ENCODE measurements around the gene OR7C1.
A peak's percentile ranks its signal among the peaks of the same experiment; 100 is the strongest.
"Not testable (repeated sequence)": the region's sequence is repeated elsewhere in the genome, so short reads cannot be mapped to it uniquely, and the experiment has no call there.

OR7C1 gene

GRCh38 chr19:14809272-14810057 is 25.5 kb downstream of the OR7C1 start:
- no peak for ATAC-seq (ENCODE audit: low read depth)
- no peaks in the 10 kb centered on the region for H3K36me3 Mint-ChIP-seq
- peaks cover 2% of the 10 kb centered on the region for H3K9me3 Mint-ChIP-seq
- H3K4me3 Mint-ChIP-seq: no peak overlapping the region
- no peak for DNase-seq (ENCODE audit: low spot score in 2 of 2)
- H3K27me3 Mint-ChIP-seq: peaks cover 7% of the 10 kb centered on the region
- no peak overlapping the region for H3K27ac Mint-ChIP-seq
- H3K4me1 Mint-ChIP-seq: peaks cover 3% of the 10 kb centered on the region

GRCh38 chr19:14804765-14805164 is 30.2 kb downstream of the OR7C1 start:
- H3K4me3 Mint-ChIP-seq: no peak overlapping the region
- ATAC-seq (ENCODE audit: low read depth) (no peak), DNase-seq (ENCODE audit: low spot score in 2 of 2) (no peak)
- H3K9me3 Mint-ChIP-seq: peaks cover 3% of the 10 kb centered on the region
- H3K27me3 Mint-ChIP-seq: peaks cover 13% of the 10 kb centered on the region
- H3K36me3 Mint-ChIP-seq: no peaks in the 10 kb centered on the region
- H3K27ac Mint-ChIP-seq: no peak overlapping the region
- H3K4me1 Mint-ChIP-seq: peaks cover 3% of the 10 kb centered on the region

- no peaks in the 10 kb centered on the region for H3K4me1 Mint-ChIP-seq
- H3K27ac Mint-ChIP-seq: no peak overlapping the region
- DNase-seq (ENCODE audit: low spot score in 2 of 2) (no peak), ATAC-seq (ENCODE audit: low read depth) (no peak)
- no peak overlapping the region for H3K4me3 Mint-ChIP-seq
- H3K36me3 Mint-ChIP-seq: no peaks in the 10 kb centered on the region
- peaks cover 19% of the 10 kb centered on the region for H3K27me3 Mint-ChIP-seq
- peaks cover 1% of the 10 kb centered on the region for H3K9me3 Mint-ChIP-seq
Observed at GRCh38 chr19:14798760-14799159, 36.2 kb downstream of the OR7C1 start.

GRCh38 chr19:14796021-14796420 is 39.0 kb downstream of the OR7C1 start:
- H3K4me1 Mint-ChIP-seq: no peaks in the 10 kb centered on the region
- no peak overlapping the region for H3K27ac Mint-ChIP-seq
- peaks cover 1% of the 10 kb centered on the region for H3K9me3 Mint-ChIP-seq

GRCh38 chr19:14795078-14795721 is 39.8 kb downstream of the OR7C1 start:
- ATAC-seq (ENCODE audit: low read depth) (no peak), DNase-seq (ENCODE audit: low spot score in 2 of 2) (no peak)
- no peak overlapping the region for H3K27ac Mint-ChIP-seq
- peaks cover 1% of the 10 kb centered on the region for H3K9me3 Mint-ChIP-seq
- H3K27me3 Mint-ChIP-seq: peaks cover 9% of the 10 kb centered on the region
- no peaks in the 10 kb centered on the region for H3K4me1 Mint-ChIP-seq
- no peak overlapping the region for H3K4me3 Mint-ChIP-seq
- H3K36me3 Mint-ChIP-seq: no peaks in the 10 kb centered on the region

More at GRCh38 chr19:14796021-14796420, 39.0 kb downstream of the OR7C1 start:
- no peak for ATAC-seq (ENCODE audit: low read depth)
- no peak overlapping the region for H3K4me3 Mint-ChIP-seq
- peaks cover 11% of the 10 kb centered on the region for H3K27me3 Mint-ChIP-seq
- DNase-seq (ENCODE audit: low spot score in 2 of 2): no peak
- H3K36me3 Mint-ChIP-seq: no peaks in the 10 kb centered on the region

GRCh38 chr19:14792250-14792649 is 42.7 kb downstream of the OR7C1 start:
- not testable (repeated sequence) for DNase-seq (ENCODE audit: low spot score in 2 of 2); H3K9me3 Mint-ChIP-seq; H3K4me1 Mint-ChIP-seq; H3K36me3 Mint-ChIP-seq; H3K27ac Mint-ChIP-seq; H3K4me3 Mint-ChIP-seq; ATAC-seq (ENCODE audit: low read depth); H3K27me3 Mint-ChIP-seq

GRCh38 chr19:14786421-14786851 is 48.5 kb downstream of the OR7C1 start:
- H3K4me3 Mint-ChIP-seq: no peak overlapping the region
- peaks cover 9% of the 10 kb centered on the region for H3K27me3 Mint-ChIP-seq
- H3K4me1 Mint-ChIP-seq: peaks cover 21% of the 10 kb centered on the region
- ATAC-seq (ENCODE audit: low read depth): no peak
- no peaks in the 10 kb centered on the region for H3K36me3 Mint-ChIP-seq
- peak; percentile 11 to 43 for DNase-seq (ENCODE audit: low spot score in 2 of 2)
- H3K27ac Mint-ChIP-seq: no peak overlapping the region
- no peaks in the 10 kb centered on the region for H3K9me3 Mint-ChIP-seq

- Mint-ChIP-seq H3K4me1 (peaks cover 25% of the 10 kb centered on the region), H3K27me3 (peaks cover 11% of the 10 kb centered on the region), H3K27ac (peak overlapping the region; percentile 51), H3K4me3 (peak overlapping the region; percentile 49)
- DNase-seq (ENCODE audit: low spot score in 2 of 2); H3K9me3 Mint-ChIP-seq; H3K36me3 Mint-ChIP-seq: not testable (repeated sequence)
- peak; percentile 28 for ATAC-seq (ENCODE audit: low read depth)
Observed at GRCh38 chr19:14785102-14785793, 49.7 kb downstream of the OR7C1 start.

GRCh38 chr19:14784730-14785101 is 50.3 kb downstream of the OR7C1 start:
- not testable (repeated sequence) for H3K36me3 Mint-ChIP-seq; H3K9me3 Mint-ChIP-seq; DNase-seq (ENCODE audit: low spot score in 2 of 2)
- Mint-ChIP-seq H3K27me3 (peaks cover 11% of the 10 kb centered on the region), H3K4me3 (peak overlapping the region; percentile 24), H3K27ac (peak overlapping the region; percentile 51), H3K4me1 (peaks cover 25% of the 10 kb centered on the region)
- peak; percentile 28 for ATAC-seq (ENCODE audit: low read depth)

GRCh38 chr19:14783410-14783998 is 51.5 kb downstream of the OR7C1 start:
- Mint-ChIP-seq H3K27me3 (peaks cover 13% of the 10 kb centered on the region), H3K4me1 (peaks cover 25% of the 10 kb centered on the region)
- DNase-seq (ENCODE audit: low spot score in 2 of 2); H3K36me3 Mint-ChIP-seq; H3K9me3 Mint-ChIP-seq; H3K27ac Mint-ChIP-seq; H3K4me3 Mint-ChIP-seq; ATAC-seq (ENCODE audit: low read depth): not testable (repeated sequence)

- H3K9me3 Mint-ChIP-seq: no peaks in the 10 kb centered on the region
- DNase-seq (ENCODE audit: low spot score in 2 of 2) (no peak), ATAC-seq (ENCODE audit: low read depth) (no peak)
- no peak overlapping the region for H3K4me3 Mint-ChIP-seq
- peaks cover 25% of the 10 kb centered on the region for H3K4me1 Mint-ChIP-seq
- no peaks in the 10 kb centered on the region for H3K36me3 Mint-ChIP-seq
- H3K27me3 Mint-ChIP-seq: peaks cover 13% of the 10 kb centered on the region
- H3K27ac Mint-ChIP-seq: no peak overlapping the region
Observed at GRCh38 chr19:14782626-14783409, 52.2 kb downstream of the OR7C1 start.

- peaks cover 21% of the 10 kb centered on the region for H3K4me1 Mint-ChIP-seq
- H3K36me3 Mint-ChIP-seq; DNase-seq (ENCODE audit: low spot score in 2 of 2); H3K9me3 Mint-ChIP-seq; ATAC-seq (ENCODE audit: low read depth); H3K27ac Mint-ChIP-seq; H3K4me3 Mint-ChIP-seq: not testable (repeated sequence)
- H3K27me3 Mint-ChIP-seq: peaks cover 14% of the 10 kb centered on the region
Observed at GRCh38 chr19:14781713-14782536, 53.1 kb downstream of the OR7C1 start.
